HFFc6 (cell line): ENCODE results near the gene RDX. TPM values are rescaled to one million over a fixed set of nuclear protein-coding genes. Genes with fewer than 3 reads are reported as not detected.
A peak's percentile ranks its signal among the peaks of the same experiment; 100 is the strongest.
"Not testable (repeated sequence)": the region's sequence is repeated elsewhere in the genome, so short reads cannot be mapped to it uniquely, and the experiment has no call there.

Source experiments
- DNase-seq: peaks from one replicate; pipeline ENCODE4 v3.0.0-alpha.2; 2018
- H3K27ac Mint-ChIP-seq: 2 replicates; pipeline ENCODE4 v1.8.0; 2020; ENCODE audit warnings: mild to moderate bottlenecking, mixed read lengths
- H3K27me3 Mint-ChIP-seq: 2 replicates; pipeline ENCODE4 v1.8.0; 2021; ENCODE audit warnings: mild to moderate bottlenecking, moderate library complexity, mixed read lengths; ENCODE audit not compliant: insufficient read depth
- H3K36me3 Mint-ChIP-seq: 2 replicates; pipeline ENCODE4 v1.8.0; 2021; ENCODE audit warnings: low read depth, mixed read lengths
- H3K4me1 Mint-ChIP-seq: 2 replicates; pipeline ENCODE4 v1.8.0; 2020; ENCODE audit warnings: low read depth, mixed read lengths
- H3K4me3 Mint-ChIP-seq: 2 replicates; pipeline ENCODE4 v1.8.0; 2020; ENCODE audit warnings: mild to moderate bottlenecking, moderate library complexity, mixed read lengths
- H3K9me3 Mint-ChIP-seq: 2 replicates; pipeline ENCODE4 v1.8.0; 2020; ENCODE audit warnings: mild to moderate bottlenecking, mixed read lengths
- total RNA-seq, 6 experiments: library from RNA; stranded (reverse); fragmentation: NEBNext Ultra II Directional; extraction: Animal tissue kit (Norgen Biotek cat#: 25700); gene quantifications; 2 replicates in 1 of 6; 3 replicates in 5 of 6; pipeline ENCODE4 v1.2.3, GENCODE V29; 2021
- TF ChIP-seq, protein P1 (sequence below): fragments of 200-600 bp; sonication (generic); IDR thresholded peaks from 2 replicates; pipeline ENCODE4 v1.5.0; 2021; ENCODE audit warnings: antibody characterized with exemption, mild to moderate bottlenecking

The RDX gene
- total RNA-seq, 6 experiments from 2014 or later = 105 to 131 (median 112) TPM

DNA sequence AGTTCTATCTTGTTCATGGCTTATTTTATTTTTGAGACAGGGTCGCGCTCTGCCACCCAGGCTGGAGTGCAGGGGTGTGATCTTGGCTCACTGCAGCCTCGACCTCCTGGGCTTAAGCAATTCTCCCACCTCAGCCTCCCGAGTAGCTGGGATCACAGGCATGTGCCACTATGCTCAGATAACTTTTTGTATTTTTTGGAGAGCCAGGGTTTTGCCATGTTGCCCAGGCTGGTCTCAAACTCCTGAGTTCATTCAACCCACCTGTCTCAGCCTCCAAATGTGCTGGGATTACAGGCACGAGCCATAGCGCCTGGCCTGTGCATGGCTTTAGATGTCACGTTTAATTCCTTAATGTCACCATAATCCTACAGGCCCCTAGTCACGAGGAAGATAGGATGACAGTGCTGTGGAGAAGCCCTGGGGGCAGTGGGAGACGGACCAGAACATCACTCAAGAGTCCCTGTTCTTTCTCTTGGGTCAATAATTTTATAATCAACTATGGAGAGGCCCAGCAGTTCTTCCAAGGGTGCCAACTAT is 99.5 kb downstream of the RDX start:
- Mint-ChIP-seq H3K4me3 (no peak overlapping the region), H3K27me3 (peaks cover 10% of the 10 kb centered on the region), H3K27ac (no peak overlapping the region), H3K4me1 (peaks cover 68% of the 10 kb centered on the region), H3K36me3 (no peaks in the 10 kb centered on the region), H3K9me3 (no peaks in the 10 kb centered on the region)
- TF ChIP-seq, protein P1, sequence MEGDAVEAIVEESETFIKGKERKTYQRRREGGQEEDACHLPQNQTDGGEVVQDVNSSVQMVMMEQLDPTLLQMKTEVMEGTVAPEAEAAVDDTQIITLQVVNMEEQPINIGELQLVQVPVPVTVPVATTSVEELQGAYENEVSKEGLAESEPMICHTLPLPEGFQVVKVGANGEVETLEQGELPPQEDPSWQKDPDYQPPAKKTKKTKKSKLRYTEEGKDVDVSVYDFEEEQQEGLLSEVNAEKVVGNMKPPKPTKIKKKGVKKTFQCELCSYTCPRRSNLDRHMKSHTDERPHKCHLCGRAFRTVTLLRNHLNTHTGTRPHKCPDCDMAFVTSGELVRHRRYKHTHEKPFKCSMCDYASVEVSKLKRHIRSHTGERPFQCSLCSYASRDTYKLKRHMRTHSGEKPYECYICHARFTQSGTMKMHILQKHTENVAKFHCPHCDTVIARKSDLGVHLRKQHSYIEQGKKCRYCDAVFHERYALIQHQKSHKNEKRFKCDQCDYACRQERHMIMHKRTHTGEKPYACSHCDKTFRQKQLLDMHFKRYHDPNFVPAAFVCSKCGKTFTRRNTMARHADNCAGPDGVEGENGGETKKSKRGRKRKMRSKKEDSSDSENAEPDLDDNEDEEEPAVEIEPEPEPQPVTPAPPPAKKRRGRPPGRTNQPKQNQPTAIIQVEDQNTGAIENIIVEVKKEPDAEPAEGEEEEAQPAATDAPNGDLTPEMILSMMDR = no peak
- no peak for DNase-seq

DNA sequence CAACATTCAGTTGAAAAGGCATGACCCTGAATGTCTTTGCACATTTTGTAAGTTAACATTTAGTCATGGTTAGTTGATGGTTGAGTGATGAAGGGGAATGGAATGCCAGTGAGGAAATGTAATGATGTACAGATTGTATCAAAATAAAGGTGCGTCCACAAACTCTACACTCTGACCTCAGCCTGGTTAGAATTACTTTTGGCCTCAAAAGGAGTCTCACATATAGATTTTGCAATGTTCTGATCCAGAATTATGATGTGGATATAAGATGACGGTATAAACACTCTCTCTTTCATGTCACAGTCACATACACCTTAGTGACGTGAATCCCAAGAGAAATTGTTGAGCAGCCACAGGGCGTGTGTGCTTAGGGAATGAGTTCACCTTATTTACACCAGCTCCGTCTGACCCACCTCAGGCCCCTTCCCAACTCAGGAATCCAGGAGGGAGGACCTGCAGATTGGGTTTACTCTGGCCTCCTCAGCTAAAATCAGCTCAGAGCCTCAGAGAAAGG is 100.1 kb downstream of the RDX start:
- H3K4me1 Mint-ChIP-seq = peaks cover 68% of the 10 kb centered on the region

DNA sequence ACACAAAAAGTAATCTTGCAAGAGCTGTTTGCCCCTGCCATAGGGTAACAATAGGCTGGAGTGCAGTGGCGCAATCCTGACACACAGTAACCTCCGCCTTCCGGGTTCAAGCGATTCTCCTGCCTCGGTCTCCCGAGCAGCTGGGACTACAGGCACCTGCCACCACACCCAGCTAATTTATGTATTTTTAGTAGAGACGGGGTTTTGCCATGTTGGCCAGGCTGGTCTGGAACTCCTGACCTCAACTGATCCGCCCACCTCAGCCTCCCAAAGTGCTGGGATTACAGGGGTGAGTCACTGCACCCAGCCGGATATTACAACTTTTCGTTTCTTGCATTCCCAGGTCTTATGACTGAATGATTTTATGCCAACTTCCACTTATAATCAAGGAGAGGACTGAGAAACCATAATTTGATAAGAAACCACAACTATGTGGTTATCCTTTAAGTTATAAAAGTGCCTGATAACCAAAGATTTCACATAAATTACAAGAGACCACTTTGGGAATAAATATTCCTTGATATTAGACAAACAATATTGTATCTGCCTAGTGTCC is 102.1 kb downstream of the RDX start:
- H3K36me3 Mint-ChIP-seq, H3K9me3 Mint-ChIP-seq, H3K27me3 Mint-ChIP-seq: not testable (repeated sequence)
- DNase-seq = peak; percentile 53
- Mint-ChIP-seq H3K4me1 (peaks cover 56% of the 10 kb centered on the region), H3K27ac (peak overlapping the region; percentile 42; the same call in 1 of the 2 replicates), H3K4me3 (peak overlapping the region; percentile 13; the same call in 1 of the 2 replicates)
- TF ChIP-seq, protein P1 = 0 out of 2 replicates have a peak, but pooled peaks have one; percentile 21

More for the DNA sequence above, 100.1 kb downstream of the RDX start:
- DNase-seq = peak; percentile 72
- Mint-ChIP-seq H3K4me3 (no peak overlapping the region), H3K27ac (no peak overlapping the region), H3K36me3 (no peaks in the 10 kb centered on the region), H3K27me3 (peaks cover 10% of the 10 kb centered on the region), H3K9me3 (no peaks in the 10 kb centered on the region)
- TF ChIP-seq, protein P1 = no peak

DNA sequence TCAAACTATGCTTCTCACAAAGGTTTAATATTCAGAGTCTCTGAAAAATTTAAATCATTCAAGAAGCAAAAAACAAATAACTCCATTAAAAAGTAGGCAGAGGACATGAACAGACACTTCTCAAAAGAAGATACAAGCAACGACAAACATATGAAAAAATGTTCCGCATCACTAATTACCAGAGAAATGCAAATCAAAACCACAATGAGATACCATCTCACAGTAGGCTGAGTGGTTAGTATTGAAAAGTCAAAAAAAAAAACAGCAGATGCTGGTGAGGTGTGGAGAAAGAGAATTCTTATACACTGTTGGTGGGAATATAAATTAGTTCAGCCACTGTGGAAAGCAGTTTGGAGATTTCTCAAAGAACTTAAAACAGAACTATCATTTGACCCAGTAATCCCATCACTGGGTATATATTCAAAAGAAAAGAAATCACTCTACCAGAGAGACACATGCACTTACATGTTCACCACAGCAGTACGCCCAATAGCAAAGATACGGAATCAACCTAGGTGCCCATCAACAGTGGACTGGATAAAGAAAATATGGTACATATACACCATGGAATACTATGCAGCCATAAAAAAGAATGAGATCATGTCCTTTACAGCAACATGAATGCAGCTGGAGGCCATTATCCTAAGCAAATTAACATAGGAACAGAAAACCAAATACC is 103.7 kb downstream of the RDX start:
- H3K36me3 Mint-ChIP-seq, H3K27ac Mint-ChIP-seq, H3K27me3 Mint-ChIP-seq, H3K4me3 Mint-ChIP-seq, DNase-seq, H3K9me3 Mint-ChIP-seq: not testable (repeated sequence)
- peaks cover 50% of the 10 kb centered on the region for H3K4me1 Mint-ChIP-seq

DNA sequence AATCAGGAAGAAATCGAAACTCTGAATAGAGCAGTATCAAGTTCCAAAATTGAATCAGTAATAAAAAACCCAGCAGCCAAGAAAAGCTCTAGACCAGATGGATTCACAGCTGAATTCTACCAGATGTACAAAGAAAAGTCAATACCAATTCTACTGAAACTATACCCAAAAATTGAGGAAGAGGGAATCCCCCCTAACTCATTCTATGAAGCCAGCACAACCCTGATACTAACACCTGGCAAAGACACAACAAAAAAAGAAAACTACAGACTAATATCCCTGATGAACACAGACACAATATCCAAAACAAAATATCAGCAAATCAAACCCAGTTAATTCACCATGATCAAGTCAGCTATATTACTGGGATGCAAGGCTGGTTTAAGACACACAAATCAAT is 105.5 kb downstream of the RDX start:
- H3K27ac Mint-ChIP-seq = no peak overlapping the region
- TF ChIP-seq, protein P1 = no peak
- peaks cover 9% of the 10 kb centered on the region for H3K27me3 Mint-ChIP-seq
- no peak overlapping the region for H3K4me3 Mint-ChIP-seq
- H3K9me3 Mint-ChIP-seq = no peaks in the 10 kb centered on the region
- no peaks in the 10 kb centered on the region for H3K36me3 Mint-ChIP-seq
- DNase-seq = no peak
- peaks cover 31% of the 10 kb centered on the region for H3K4me1 Mint-ChIP-seq

DNA sequence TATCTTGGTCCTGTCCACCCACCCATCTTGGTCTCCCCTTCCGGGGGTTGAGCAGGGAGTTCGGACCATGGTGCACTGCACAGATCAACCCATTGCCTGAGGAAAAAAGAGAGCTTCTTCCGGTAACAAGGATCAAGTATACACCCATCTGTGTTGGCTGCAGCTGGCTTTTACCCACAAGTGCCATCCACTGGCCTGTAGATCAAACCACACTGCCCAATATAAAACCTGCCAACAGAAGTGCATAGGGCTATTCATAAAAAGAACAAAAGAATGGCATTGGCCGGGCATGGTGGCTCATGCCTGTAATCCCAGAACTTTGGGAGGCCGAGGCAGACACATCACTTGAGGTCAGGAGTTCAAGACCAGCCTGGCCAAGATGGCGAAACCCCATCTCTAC is 108.7 kb downstream of the RDX start:
- Mint-ChIP-seq H3K9me3 (no peaks in the 10 kb centered on the region), H3K4me1 (peaks cover 28% of the 10 kb centered on the region), H3K36me3 (no peaks in the 10 kb centered on the region), H3K27me3 (peaks cover 6% of the 10 kb centered on the region), H3K27ac (no peak overlapping the region), H3K4me3 (no peak overlapping the region)
- TF ChIP-seq, protein P1 = no peak
- DNase-seq = no peak
